KG1 (cell line): ENCODE data around the gene LONRF3.

Experiments used
- DNase-seq: peaks from one replicate; lab custom pipeline; 2025; lab: John Stamatoyannopoulos, UW

Gene LONRF3

GRCh38 chrX:118974088-118974907, at the start of gene LONRF3:
TSS of gene LONRF3 (plus strand) at chrX:118974618. CDS start at chrX:118974781, 163 bp downstream.
- no peak for DNase-seq

GRCh38 chrX:118928151-118928550, 46.3 kb upstream of the LONRF3 start:
- DNase-seq, result no peak

GRCh38 chrX:118935352-118935751, 39.1 kb upstream of the LONRF3 start:
- DNase-seq, result no peak

- no peak for DNase-seq
These were observed 33.3 kb upstream of the LONRF3 start for GRCh38 chrX:118941147-118941546.

GRCh38 chrX:118943102-118943501, 31.3 kb upstream of the LONRF3 start:
- DNase-seq, result no peak

- DNase-seq, result no peak
These were observed 28.5 kb upstream of the LONRF3 start for GRCh38 chrX:118945921-118946320.

- DNase-seq, result no peak
These were observed 26.1 kb upstream of the LONRF3 start for GRCh38 chrX:118948270-118948669.

GRCh38 chrX:118961866-118962560, 12.4 kb upstream of the LONRF3 start:
- no peak for DNase-seq

GRCh38 chrX:118963159-118963558, 11.3 kb upstream of the LONRF3 start:
- DNase-seq, result no peak

- DNase-seq, result no peak
These were observed 10.2 kb upstream of the LONRF3 start for GRCh38 chrX:118964252-118964651.

GRCh38 chrX:118965395-118965794, 9.0 kb upstream of the LONRF3 start:
- no peak for DNase-seq

- DNase-seq, result no peak
These were observed 6.4 kb upstream of the LONRF3 start for GRCh38 chrX:118968031-118968430.

- no peak for DNase-seq
These were observed 2.9 kb upstream of the LONRF3 start for GRCh38 chrX:118971552-118971951.

GRCh38 chrX:118973389-118974087, 880 bp upstream of the LONRF3 start:
- DNase-seq, result no peak

- DNase-seq, result no peak
These were observed 672 bp downstream of the LONRF3 start for GRCh38 chrX:118974908-118975671.

- no peak for DNase-seq
These were observed 1.6 kb downstream of the LONRF3 start for GRCh38 chrX:118975831-118976598.

- DNase-seq, result no peak
These were observed 2.4 kb downstream of the LONRF3 start for GRCh38 chrX:118976599-118977340.

GRCh38 chrX:118977424-118977823, 3.0 kb downstream of the LONRF3 start:
- DNase-seq, result no peak

GRCh38 chrX:118978451-118978850, 4.0 kb downstream of the LONRF3 start:
- no peak for DNase-seq

GRCh38 chrX:118980761-118981160, 6.3 kb downstream of the LONRF3 start:
- no peak for DNase-seq

- no peak for DNase-seq
These were observed 9.1 kb downstream of the LONRF3 start for GRCh38 chrX:118983513-118983912.
